ENCODE results near the gene PADI2. TPM values are rescaled to one million over a fixed set of nuclear protein-coding genes. Genes with fewer than 3 reads are reported as not detected.

Gene PADI2
- total and polyA plus RNA-seq, 9 of the 15 experiments (the other 6 are each of a cell fraction or from before 2014, with no cell fraction given): 0.01 to 0.11 (median 0.01) TPM; not detected in 5

GRCh38 chr1:17155257-17155920 is 36.1 kb upstream of the PADI2 start:
- H3K79me2 ChIP-seq (ENCODE audit: control insufficient read depth, insufficient read depth, low read length): no peaks in the 10 kb centered on the region
- no peak for FAIRE-seq
- no peaks in the 10 kb centered on the region for H3K4me1 ChIP-seq (replicated peaks in 1 of 2; ENCODE audit: control insufficient read depth in 2 of 2, insufficient read depth in 2 of 2, low read length in 2 of 2)
- H3K9me3 ChIP-seq (replicated peaks; ENCODE audit: control insufficient read depth, insufficient read depth, low read depth, low read length): 0 out of 2 replicates have a peak, but pooled peaks cover 2% of the 10 kb centered on the region
- no peaks in the 10 kb centered on the region for H3K27me3 ChIP-seq (ENCODE audit: control insufficient read depth in 2 of 2, insufficient read depth in 2 of 2, low read length in 2 of 2)
- CTCF ChIA-PET (ENCODE audit: low intra/inter-chr PET ratio): no interaction called here
- ATAC-seq: no peak
- no peaks in the 10 kb centered on the region for H3K36me3 ChIP-seq (ENCODE audit: control insufficient read depth, insufficient read depth, low read length)
- H3K27ac ChIP-seq (ENCODE audit: extremely low read depth, low read depth, low read length): no peak overlapping the region
- no peak for DNase-seq (ENCODE audit: extremely low read depth in 1 of 4, low spot score in 3 of 4)
- H3K4me2 ChIP-seq (ENCODE audit: insufficient read depth, low read length): no peak overlapping the region
- in situ Hi-C loops (cut with MboI) (no loop called here), intact Hi-C loops (cut with micrococcal nuclease) (no loop called here)
- H2AFZ ChIP-seq (ENCODE audit: low read depth, low read length): no peak overlapping the region
- TF ChIP-seq ZNF280B (CRISPR knock-in tag; IDR thresholded peaks at IDR 0.05) (peak; percentile 85), SMAD3 (CRISPR knock-in tag; conservative IDR thresholded peaks at IDR 0.05) (no peak), ZNF609 (CRISPR knock-in tag; IDR thresholded peaks at IDR 0.05; ENCODE audit: borderline replicate concordance) (no peak), TRIM28 (IDR thresholded peaks at IDR 0.05) (peak; percentile 69; the same call in 1 of the 2 replicates), CBX5 (IDR thresholded peaks at IDR 0.05; ENCODE audit: borderline replicate concordance, low read depth) (peak; percentile 64; the same call in 1 of the 2 replicates)
- no peak overlapping the region for H3K9ac ChIP-seq (ENCODE audit: insufficient read depth in 1 of 2, low read depth in 2 of 2, low read length in 2 of 2)
- H3K9me1 ChIP-seq (ENCODE audit: control insufficient read depth, insufficient read depth, low read length): no peaks in the 10 kb centered on the region
- WGBS (ENCODE audit: insufficient coverage, low coverage, missing lambda C conversion rate): 6% methylated on average over 2 of the region's 2 CpGs
- H4K20me1 ChIP-seq (replicated peaks; ENCODE audit: control insufficient read depth, insufficient read depth, low read length): no peaks in the 10 kb centered on the region
- no TSS peak for BruUV-seq (replicated peaks)
- POLR2A ChIA-PET: no interaction called here
- H3K4me3 ChIP-seq: no peak overlapping the region
